Measurements from ENCODE around the gene MRPL43.
A peak's percentile ranks its signal among the peaks of the same experiment; 100 is the strongest.

MRPL43 gene

GRCh38 chr10:101018600-101019439 is 31.5 kb upstream of the MRPL43 start:
- peak; percentile 72 for DNase-seq

GRCh38 chr10:101018118-101018599 is 30.9 kb upstream of the MRPL43 start:
- no peak for DNase-seq

- no peak for DNase-seq
These were observed 29.5 kb upstream of the MRPL43 start for GRCh38 chr10:101016814-101017213.

- DNase-seq = no peak
These were observed 28.3 kb upstream of the MRPL43 start for GRCh38 chr10:101015582-101015973.

GRCh38 chr10:101014966-101015581 is 27.8 kb upstream of the MRPL43 start:
- no peak for DNase-seq

- DNase-seq = peak; percentile 72
These were observed 27.1 kb upstream of the MRPL43 start for GRCh38 chr10:101014230-101014884.

- DNase-seq = no peak
These were observed 26.1 kb upstream of the MRPL43 start for GRCh38 chr10:101013365-101013825.

GRCh38 chr10:101012525-101013364 is 25.4 kb upstream of the MRPL43 start:
- DNase-seq = peak; percentile 71

- DNase-seq = no peak
These were observed 24.5 kb upstream of the MRPL43 start for GRCh38 chr10:101011517-101012423.

GRCh38 chr10:101010329-101010728 is 23.0 kb upstream of the MRPL43 start:
- no peak for DNase-seq

- DNase-seq = no peak
These were observed 21.6 kb upstream of the MRPL43 start for GRCh38 chr10:101008823-101009423.

- DNase-seq = no peak
These were observed 20.9 kb upstream of the MRPL43 start for GRCh38 chr10:101007915-101008822.

- DNase-seq = no peak
These were observed 19.9 kb upstream of the MRPL43 start for GRCh38 chr10:101007099-101007711.

- DNase-seq = no peak
These were observed 19.3 kb upstream of the MRPL43 start for GRCh38 chr10:101006593-101007098.

GRCh38 chr10:101005869-101006567 is 18.7 kb upstream of the MRPL43 start:
- DNase-seq = no peak

- DNase-seq = no peak
These were observed 18.1 kb upstream of the MRPL43 start for GRCh38 chr10:101005361-101005760.

GRCh38 chr10:101003639-101004206 is 16.4 kb upstream of the MRPL43 start:
- no peak for DNase-seq

GRCh38 chr10:101002456-101002855 is 15.2 kb upstream of the MRPL43 start:
- DNase-seq = no peak

Measured in stimulated activated CD4-positive, alpha-beta T cell treated with anti-CD3 and anti-CD28 coated beads, Interleukin-12 subunit alpha, Interleukin-12 subunit beta, amount 100 ng/mL, for 4 hours (primary cell).